Kidney epithelial cell (primary cell): Measurements from ENCODE around the gene UBASH3B. TPM values are rescaled to one million over a fixed set of nuclear protein-coding genes. Genes with fewer than 3 reads are reported as not detected.

Experiments used
- DNase-seq: peaks from one replicate; pipeline ENCODE4 v3.0.0-alpha.2; 2010; ENCODE audit warnings: low read depth
- H3K27me3 ChIP-seq: 2 replicates; pipeline ENCODE4 v1.6.0; 2011; ENCODE audit warnings: low read length; ENCODE audit not compliant: control insufficient read depth, insufficient read depth
- H3K36me3 ChIP-seq: 2 replicates; pipeline ENCODE4 v1.5.1; 2011; ENCODE audit warnings: low read length; ENCODE audit not compliant: control insufficient read depth, insufficient read depth
- H3K4me3 ChIP-seq: 2 replicates; pipeline ENCODE4 v1.5.1; 2011; ENCODE audit warnings: low read depth, mild to moderate bottlenecking, control low read depth, low read length
- CTCF ChIP-seq: IDR thresholded peaks from 2 replicates; pipeline ENCODE4 v1.5.1; 2011; ENCODE audit warnings: mild to moderate bottlenecking, moderate library complexity, low read length, control low read depth, inconsistent platforms; ENCODE audit not compliant: insufficient read depth, poor library complexity, severe bottlenecking
- total RNA-seq: library from RNA; depleted of rRNA; stranded (reverse); fragments of >200 nt; gene quantifications from 2 replicates; pipeline ENCODE4 v1.2.3, GENCODE V29; 2015

UBASH3B gene
- total RNA-seq, 1 donor from 2014 or later: 32.0 TPM

- H3K4me3 ChIP-seq: no peak overlapping the region
- no peak for TF ChIP-seq CTCF
- no peaks in the 10 kb centered on the region for H3K36me3 ChIP-seq
- H3K27me3 ChIP-seq: no peaks in the 10 kb centered on the region
- no peak for DNase-seq
Observed at GRCh38 chr11:122673701-122674100, 18.2 kb downstream of the UBASH3B start.

GRCh38 chr11:122676638-122677037 lies 21.1 kb downstream of the UBASH3B start:
- TF ChIP-seq CTCF: no peak
- no peaks in the 10 kb centered on the region for H3K27me3 ChIP-seq
- no peaks in the 10 kb centered on the region for H3K36me3 ChIP-seq
- DNase-seq: no peak
- no peak overlapping the region for H3K4me3 ChIP-seq

GRCh38 chr11:122677256-122677655 lies 21.7 kb downstream of the UBASH3B start:
- no peak for DNase-seq
- TF ChIP-seq CTCF: no peak

GRCh38 chr11:122678406-122678805 lies 22.9 kb downstream of the UBASH3B start:
- no peak for TF ChIP-seq CTCF
- Histone ChIP-seq H3K27me3 (no peaks in the 10 kb centered on the region), H3K4me3 (no peak overlapping the region), H3K36me3 (no peaks in the 10 kb centered on the region)
- DNase-seq: no peak

More at GRCh38 chr11:122677256-122677655, 21.7 kb downstream of the UBASH3B start:
- Histone ChIP-seq H3K4me3 (no peak overlapping the region), H3K36me3 (no peaks in the 10 kb centered on the region), H3K27me3 (no peaks in the 10 kb centered on the region)

GRCh38 chr11:122679466-122679865 lies 23.9 kb downstream of the UBASH3B start:
- no peaks in the 10 kb centered on the region for H3K27me3 ChIP-seq
- TF ChIP-seq CTCF: no peak
- no peak overlapping the region for H3K4me3 ChIP-seq
- no peaks in the 10 kb centered on the region for H3K36me3 ChIP-seq
- DNase-seq: no peak

GRCh38 chr11:122681070-122681469 lies 25.5 kb downstream of the UBASH3B start:
- Histone ChIP-seq H3K36me3 (no peaks in the 10 kb centered on the region), H3K4me3 (no peak overlapping the region), H3K27me3 (no peaks in the 10 kb centered on the region)
- DNase-seq: no peak
- TF ChIP-seq CTCF: no peak
